Muscle layer of colon (tissue), 2 donors: ENCODE results near the gene C3orf18.
"Not testable (repeated sequence)": the region's sequence is repeated elsewhere in the genome, so short reads cannot be mapped to it uniquely, and the experiment has no call there.

Experiments
- H3K27ac ChIP-seq: one replicate; pipeline ENCODE4 v1.7.0; 2013; ENCODE audit warnings: low read depth, mild to moderate bottlenecking, low read length, moderate library complexity
- H3K27me3 ChIP-seq, 2 donors: one replicate each; pipeline ENCODE4 v1.7.0; 2013; ENCODE audit warnings: low read length in 2 of 2, mild to moderate bottlenecking in 2 of 2; ENCODE audit not compliant: insufficient read depth in 2 of 2, control insufficient read depth in 1 of 2
- H3K36me3 ChIP-seq: one replicate; pipeline ENCODE4 v1.7.0; 2013; ENCODE audit warnings: mild to moderate bottlenecking, low read length; ENCODE audit not compliant: insufficient read depth
- H3K4me1 ChIP-seq: one replicate; pipeline ENCODE4 v1.7.0; 2013; ENCODE audit warnings: mild to moderate bottlenecking, low read length; ENCODE audit not compliant: insufficient read depth
- H3K4me3 ChIP-seq, 2 donors: one replicate each; pipeline ENCODE4 v1.7.0; 2013; ENCODE audit warnings: low read length in 2 of 2, low read depth in 1 of 2, mild to moderate bottlenecking in 1 of 2, moderate library complexity in 1 of 2
- H3K9ac ChIP-seq: one replicate; pipeline ENCODE4 v1.7.0; 2013; ENCODE audit warnings: low read length
- H3K9me3 ChIP-seq: one replicate; pipeline ENCODE4 v1.7.0; 2013; ENCODE audit warnings: mild to moderate bottlenecking, low read length
- donor health status: abdominal sarcoma.
- donor health status: Adenocarcinoma of cecum.

C3orf18 gene

DNA sequence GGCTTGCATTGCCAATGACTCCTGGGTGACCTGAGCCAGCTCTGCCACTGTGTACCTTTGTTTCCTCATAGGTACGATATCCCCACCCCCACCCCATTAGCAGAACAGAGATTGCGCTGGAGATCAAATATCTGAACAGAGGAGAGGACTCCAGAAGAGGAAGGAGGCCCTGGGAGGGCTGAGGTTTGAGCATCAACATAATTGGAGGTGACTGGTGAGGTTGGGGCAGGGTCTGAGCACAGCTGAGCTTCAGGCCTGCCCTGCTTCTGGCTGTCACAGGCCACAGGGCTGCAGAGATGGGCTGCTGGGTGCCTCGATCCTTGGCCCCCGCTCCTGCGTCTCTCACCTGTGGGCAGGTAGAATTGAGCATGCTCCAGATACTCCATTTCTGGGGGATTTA is 42.8 kb downstream of the C3orf18 start:
- Histone ChIP-seq H3K9ac (no peak overlapping the region), H3K27ac (no peak overlapping the region), H3K27me3 (no peaks in the 10 kb centered on the region), H3K9me3 (no peaks in the 10 kb centered on the region), H3K4me1 (no peaks in the 10 kb centered on the region), H3K4me3 (no peak overlapping the region), H3K36me3 (no peaks in the 10 kb centered on the region)

DNA sequence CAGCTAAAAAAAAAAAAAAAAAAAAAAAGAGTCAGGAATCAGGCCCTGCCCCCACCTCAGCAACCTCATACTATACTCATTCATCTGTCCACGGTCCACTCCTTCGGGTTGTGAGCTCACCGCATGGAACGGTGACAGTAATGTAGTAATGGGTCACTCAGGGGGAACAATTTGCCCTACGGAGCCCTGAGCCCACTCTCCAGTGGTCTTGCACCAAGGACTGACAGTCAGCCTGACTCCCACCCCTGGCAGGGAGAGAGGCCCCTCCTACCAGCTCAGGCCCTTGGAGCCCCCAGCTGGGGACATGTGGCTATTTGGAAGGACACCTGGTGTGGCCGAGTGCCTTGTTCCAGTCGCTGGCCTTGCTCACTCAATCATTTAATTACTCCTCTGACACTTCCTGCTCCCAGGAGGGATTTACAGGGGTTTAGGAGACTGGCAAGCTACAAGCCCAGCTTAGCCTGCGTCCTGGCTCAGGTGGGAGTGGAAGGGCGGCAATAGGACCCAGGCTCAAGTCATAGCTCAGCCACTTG is 44.2 kb downstream of the C3orf18 start:
- Histone ChIP-seq H3K4me1 (no peaks in the 10 kb centered on the region), H3K4me3 (no peak overlapping the region), H3K9me3 (no peaks in the 10 kb centered on the region), H3K27me3 (peaks cover 0 to 9% of the 10 kb centered on the region in 2 donors), H3K9ac (no peak overlapping the region), H3K27ac (no peak overlapping the region), H3K36me3 (no peaks in the 10 kb centered on the region)

DNA sequence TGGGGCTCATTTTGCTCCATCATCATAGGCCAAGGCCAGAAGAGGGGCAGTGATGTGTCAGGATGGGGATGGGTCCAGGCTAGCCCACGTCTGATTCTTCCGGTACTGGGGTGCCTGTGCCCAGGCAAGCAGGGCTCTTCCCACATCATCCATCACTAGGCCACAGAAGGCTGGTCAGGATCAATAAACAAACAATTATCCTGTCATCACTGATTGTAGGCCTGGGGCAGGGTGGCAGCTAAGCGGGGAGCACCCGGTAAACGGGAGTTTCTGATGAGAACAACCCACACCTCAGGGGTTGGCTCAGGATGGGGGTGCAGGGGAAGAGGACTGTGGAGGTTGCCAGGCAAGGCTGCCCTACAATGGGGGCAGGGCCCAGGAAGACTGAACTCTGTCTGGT is 46.0 kb downstream of the C3orf18 start:
- no peaks in the 10 kb centered on the region for H3K4me1 ChIP-seq
- H3K36me3 ChIP-seq: no peaks in the 10 kb centered on the region
- H3K9me3 ChIP-seq: no peaks in the 10 kb centered on the region
- H3K9ac ChIP-seq: no peak overlapping the region
- no peak overlapping the region for H3K27ac ChIP-seq
- peaks cover 0 to 9% of the 10 kb centered on the region in 2 donors for H3K27me3 ChIP-seq
- H3K4me3 ChIP-seq: no peak overlapping the region

DNA sequence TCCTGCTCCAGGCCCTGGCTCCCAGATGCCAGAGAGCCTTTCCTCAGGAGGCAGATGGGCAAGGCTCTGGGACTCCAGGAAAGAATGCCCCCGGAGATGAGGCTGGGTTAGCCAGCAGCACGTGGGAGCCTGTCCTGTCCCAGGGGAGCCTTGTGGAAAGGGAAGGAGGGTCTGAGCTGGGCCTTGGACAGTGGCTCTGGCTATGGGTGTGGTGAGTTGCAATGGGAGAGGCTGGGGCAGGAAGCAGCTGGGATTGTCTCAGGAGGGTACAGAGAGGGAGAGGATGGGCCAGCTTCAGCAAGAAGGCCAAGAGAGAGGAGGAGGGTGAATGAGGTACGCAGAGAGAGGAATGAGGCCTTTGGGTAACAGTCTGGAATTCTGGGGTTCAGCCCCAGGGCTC is 46.7 kb downstream of the C3orf18 start:
- no peak overlapping the region for H3K9ac ChIP-seq
- peaks cover 5% of the 10 kb centered on the region for H3K4me1 ChIP-seq
- H3K9me3 ChIP-seq: no peaks in the 10 kb centered on the region
- no peaks in the 10 kb centered on the region for H3K36me3 ChIP-seq
- no peak overlapping the region for H3K27ac ChIP-seq
- H3K27me3 ChIP-seq: peaks cover 0 to 9% of the 10 kb centered on the region in 2 donors
- H3K4me3 ChIP-seq: no peak overlapping the region

DNA sequence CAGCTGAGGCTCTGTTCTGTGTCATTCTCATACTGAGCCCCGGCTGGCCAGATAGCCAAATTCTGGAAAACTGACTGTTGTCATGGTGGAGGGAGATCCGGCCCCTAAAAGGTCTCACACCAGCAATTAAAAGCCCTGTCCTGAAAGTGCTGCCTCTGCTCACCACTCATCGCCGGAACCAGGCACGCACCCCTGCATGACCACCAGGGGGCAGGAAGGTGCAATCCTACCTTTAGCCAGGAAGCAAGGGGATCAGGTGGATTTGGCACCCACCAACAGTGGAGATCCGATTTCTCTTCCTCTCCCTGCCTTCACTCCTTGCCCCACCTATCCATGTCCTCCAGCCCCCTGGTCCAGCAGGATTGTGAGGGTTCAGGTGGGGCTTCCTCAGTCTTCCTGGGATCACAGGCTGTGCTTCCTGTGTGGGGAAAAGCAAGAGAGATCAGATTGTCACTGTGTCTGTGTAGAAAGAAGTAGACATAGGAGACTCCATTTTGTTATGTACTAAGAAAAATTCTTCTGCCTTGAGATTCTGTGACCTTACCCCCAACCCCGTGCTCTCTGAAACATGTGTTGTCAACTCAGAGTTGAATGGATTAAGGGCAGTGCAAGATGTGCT is 48.0 kb downstream of the C3orf18 start:
- Histone ChIP-seq H3K9me3 (no peaks in the 10 kb centered on the region), H3K27ac (no peak overlapping the region), H3K27me3 (peaks cover 0 to 9% of the 10 kb centered on the region in 2 donors), H3K4me1 (peaks cover 12% of the 10 kb centered on the region), H3K9ac (no peak overlapping the region), H3K36me3 (no peaks in the 10 kb centered on the region), H3K4me3 (no peak overlapping the region)

DNA sequence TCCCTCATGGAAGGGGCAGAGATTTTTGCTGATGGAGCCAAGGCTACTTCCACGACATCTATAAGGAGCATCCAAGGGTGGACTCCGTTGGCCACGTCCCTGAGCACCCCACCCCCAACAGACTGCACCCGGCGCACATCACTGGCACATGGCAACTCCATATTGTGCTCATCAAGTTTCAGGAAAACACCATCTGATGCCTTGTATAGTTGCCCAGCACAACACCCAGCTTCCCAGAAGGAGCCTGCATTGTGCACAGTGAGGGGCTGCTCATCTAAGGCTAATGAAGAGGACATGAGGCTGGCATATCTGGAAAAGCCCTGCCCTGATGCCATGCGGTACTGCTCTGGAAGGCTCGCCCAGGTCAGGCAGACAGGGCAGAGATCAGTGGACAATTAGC is 49.1 kb downstream of the C3orf18 start:
- H3K9ac ChIP-seq: no peak overlapping the region
- H3K36me3 ChIP-seq: no peaks in the 10 kb centered on the region
- H3K4me3 ChIP-seq: no peak overlapping the region
- H3K27me3 ChIP-seq: peaks cover 0 to 9% of the 10 kb centered on the region in 2 donors
- H3K27ac ChIP-seq: no peak overlapping the region
- no peaks in the 10 kb centered on the region for H3K9me3 ChIP-seq
- H3K4me1 ChIP-seq: peaks cover 12% of the 10 kb centered on the region

DNA sequence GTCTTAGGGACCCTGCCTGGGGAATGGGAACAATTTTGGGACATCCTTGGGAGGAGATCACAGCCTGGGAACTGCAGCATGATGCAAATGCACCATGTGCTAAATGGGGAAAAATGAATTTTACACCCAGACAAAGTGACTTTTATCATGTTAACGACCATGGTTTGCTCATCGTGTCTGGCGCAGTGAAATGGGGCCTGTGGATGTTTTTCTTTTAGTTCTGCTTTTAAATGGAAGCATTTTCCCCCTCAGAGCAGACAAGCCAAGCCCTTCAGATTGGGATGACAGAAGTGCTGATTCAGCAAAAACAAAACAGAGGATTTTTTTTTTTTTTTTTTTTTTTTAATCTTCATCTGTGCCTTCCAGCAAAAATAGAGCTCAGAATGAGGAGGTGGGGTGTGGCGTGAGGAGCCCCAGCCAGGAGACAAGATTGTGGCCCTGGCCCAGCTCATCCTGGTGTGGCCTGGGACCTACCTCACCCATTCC is 49.8 kb downstream of the C3orf18 start:
- no peaks in the 10 kb centered on the region for H3K9me3 ChIP-seq
- no peak overlapping the region for H3K9ac ChIP-seq
- no peaks in the 10 kb centered on the region for H3K36me3 ChIP-seq
- H3K27me3 ChIP-seq: peaks cover 0 to 9% of the 10 kb centered on the region in 2 donors
- peaks cover 12% of the 10 kb centered on the region for H3K4me1 ChIP-seq
- no peak overlapping the region for H3K27ac ChIP-seq
- H3K4me3 ChIP-seq: no peak overlapping the region

DNA sequence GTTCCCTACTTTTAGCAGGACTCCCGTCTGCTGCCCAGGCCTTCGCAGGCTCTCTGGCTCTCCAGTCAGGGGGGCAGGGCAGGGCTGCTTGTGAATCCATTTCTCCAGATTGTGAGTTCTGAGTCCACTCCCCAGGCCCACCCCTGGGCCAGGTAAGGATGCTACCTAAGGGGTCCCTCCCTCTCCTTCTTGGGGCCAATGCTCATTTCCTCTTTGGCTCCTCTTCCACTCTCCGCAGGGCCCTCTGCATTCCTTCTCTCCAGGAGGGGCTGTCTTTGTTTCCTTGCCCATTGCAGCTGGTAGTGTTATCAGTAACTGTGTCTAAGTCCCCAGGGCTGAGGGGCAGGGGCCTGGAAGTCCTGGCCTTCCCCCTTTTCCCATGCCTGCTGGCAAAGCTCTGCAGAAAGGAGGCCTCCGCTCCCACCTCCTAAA is 51.1 kb downstream of the C3orf18 start:
- Histone ChIP-seq H3K27me3 (peaks cover 0 to 9% of the 10 kb centered on the region in 2 donors), H3K9ac (no peak overlapping the region), H3K9me3 (no peaks in the 10 kb centered on the region), H3K36me3 (no peaks in the 10 kb centered on the region), H3K27ac (no peak overlapping the region), H3K4me3 (peak overlapping the region in 1 of 2 donors; percentile 38), H3K4me1 (peaks cover 12% of the 10 kb centered on the region)

DNA sequence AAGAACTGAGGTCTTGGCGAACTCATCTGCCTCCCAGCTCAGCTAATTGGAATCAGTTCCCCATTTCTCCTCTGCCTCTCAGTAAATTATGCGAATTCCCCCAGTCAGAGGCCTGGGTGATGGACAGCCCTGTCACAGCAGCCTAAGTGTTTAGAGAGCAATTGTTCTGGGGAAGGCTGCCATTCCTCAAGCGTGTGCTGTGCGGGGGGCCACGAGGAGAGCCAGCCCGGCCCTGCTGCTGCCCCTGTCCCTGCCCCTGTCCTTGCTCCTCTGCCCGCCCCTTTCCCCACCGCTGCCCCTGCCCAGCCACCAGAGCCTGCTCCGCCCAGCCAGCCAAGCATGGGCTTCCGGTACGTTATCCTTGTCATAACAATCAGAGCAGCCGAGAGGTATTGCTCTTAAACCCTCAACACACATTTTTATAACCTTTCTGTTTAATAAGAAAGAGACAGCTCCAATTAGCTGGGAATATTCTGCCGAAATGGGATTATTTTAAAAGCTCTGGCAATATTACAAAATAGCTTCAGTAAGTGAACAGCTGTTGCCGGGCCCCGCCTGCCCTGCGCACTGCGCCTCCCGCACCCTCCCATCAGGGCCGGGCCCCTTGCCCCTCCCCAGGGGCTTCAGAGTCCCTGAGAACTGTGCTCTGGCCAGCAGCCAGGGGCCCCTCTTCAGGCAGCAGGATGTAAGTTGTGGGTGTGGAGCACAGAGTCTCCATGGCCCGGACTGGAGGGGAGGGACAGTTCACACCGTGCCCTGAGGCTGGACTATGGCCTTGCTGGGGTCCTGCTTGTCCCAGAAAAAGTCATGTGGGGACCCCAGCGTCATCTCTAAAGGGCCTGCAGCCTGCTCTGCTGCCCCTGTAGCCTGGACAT is 51.7 kb downstream of the C3orf18 start:
- Histone ChIP-seq H3K9me3 (no peaks in the 10 kb centered on the region), H3K36me3 (no peaks in the 10 kb centered on the region), H3K4me1 (peaks cover 12% of the 10 kb centered on the region), H3K27ac (no peak overlapping the region), H3K27me3 (peaks cover 0 to 9% of the 10 kb centered on the region in 2 donors), H3K4me3 (peak overlapping the region in 1 of 2 donors; percentile 38), H3K9ac (no peak overlapping the region)

DNA sequence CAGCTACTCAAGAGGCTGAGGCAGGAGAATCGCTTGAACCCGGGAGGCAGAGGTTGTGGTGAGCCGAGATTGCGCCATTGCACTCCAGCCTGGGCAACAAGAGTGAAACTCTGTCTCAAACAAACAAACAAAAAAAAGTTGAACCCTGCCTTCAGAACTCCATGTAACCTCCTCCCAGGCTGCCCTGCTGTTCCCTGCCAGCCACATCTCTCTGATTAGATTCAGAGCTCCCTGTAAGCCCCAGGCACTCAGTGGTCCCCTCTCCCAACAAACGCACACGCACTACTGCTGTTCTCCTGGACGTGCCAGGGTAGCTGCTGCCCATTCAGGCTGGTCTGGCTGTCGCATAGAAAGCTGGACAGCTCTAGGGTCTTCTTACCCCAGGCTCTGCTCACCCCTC is 54.6 kb downstream of the C3orf18 start:
- H3K27ac ChIP-seq, H3K36me3 ChIP-seq, H3K4me3 ChIP-seq, H3K9ac ChIP-seq, H3K9me3 ChIP-seq, H3K27me3 ChIP-seq: not testable (repeated sequence)
- peaks cover 12% of the 10 kb centered on the region for H3K4me1 ChIP-seq

DNA sequence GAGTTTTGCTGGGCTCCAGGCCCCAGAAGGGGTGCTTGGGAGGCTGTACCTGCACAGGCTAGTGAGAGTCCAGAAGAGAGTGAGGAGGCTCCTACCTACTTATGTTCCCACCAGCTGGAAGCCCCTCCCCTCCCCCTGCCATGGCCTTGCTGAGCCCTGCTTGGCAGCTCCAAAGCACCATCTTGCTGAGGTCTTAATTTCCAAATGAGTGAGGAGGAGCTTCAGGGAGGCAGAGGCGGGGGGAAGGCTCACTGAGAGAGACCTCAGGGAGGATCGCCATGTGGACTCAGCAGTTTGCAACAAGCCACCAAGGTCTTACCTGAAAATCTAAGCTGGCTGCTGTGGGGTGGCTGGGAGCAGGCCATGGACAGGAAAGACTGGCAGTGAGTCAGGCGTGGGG is 55.4 kb downstream of the C3orf18 start:
- no peak overlapping the region for H3K9ac ChIP-seq
- H3K4me3 ChIP-seq: no peak overlapping the region
- H3K36me3 ChIP-seq: no peaks in the 10 kb centered on the region
- peaks cover 12% of the 10 kb centered on the region for H3K4me1 ChIP-seq
- H3K9me3 ChIP-seq: no peaks in the 10 kb centered on the region
- no peak overlapping the region for H3K27ac ChIP-seq
- no peaks in the 10 kb centered on the region for H3K27me3 ChIP-seq
